Activated CD8-positive, alpha-beta memory T cell treated with anti-CD3 and anti-CD28 coated beads for 36 hours (primary cell): ENCODE measurements around the gene CDIP1. TPM values are rescaled to one million over a fixed set of nuclear protein-coding genes. Genes with fewer than 3 reads are reported as not detected.

Source experiments
- CTCF ChIA-PET: fragments of 350-600 bp; sonication (Branson Sonifier 250); formaldehyde crosslinking; loops from one replicate; lab custom pipeline; 2021; ENCODE audit warnings: antibody characterized with exemption; lab: Charles Lee
- POLR2A ChIA-PET: fragments of 350-600 bp; sonication (Branson Sonifier 250); formaldehyde crosslinking; loops from one replicate; lab custom pipeline; 2021; ENCODE audit warnings: antibody characterized with exemption; lab: Charles Lee
- total RNA-seq, 2 experiments: library from RNA; stranded (reverse); gene quantifications; one replicate each; pipeline ENCODE4 v1.2.3, GENCODE V29; 2021

The CDIP1 gene
- total RNA-seq, 2 experiments from 2014 or later: 38.7 to 39.3 TPM

DNA sequence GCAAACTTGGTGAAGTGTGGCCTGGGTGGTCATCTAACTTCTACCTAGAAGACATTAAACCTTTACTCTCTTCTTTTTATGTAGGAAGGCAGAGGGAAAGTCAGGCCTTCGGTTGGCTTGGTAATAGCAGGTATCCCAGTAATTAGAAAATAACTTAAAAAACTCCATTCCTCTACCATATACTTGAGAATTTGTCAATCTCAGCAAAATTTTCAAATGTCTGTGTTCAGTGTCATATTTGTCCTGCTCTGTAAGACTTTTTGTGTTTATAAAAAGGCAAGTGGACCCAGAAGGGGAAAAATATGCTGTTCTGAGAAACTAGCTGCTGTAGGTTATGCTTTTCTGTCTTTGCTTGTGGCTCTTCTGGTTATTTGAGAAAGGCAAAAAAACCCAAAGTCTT lies 56.6 kb downstream of the CDIP1 start:
- ChIA-PET CTCF (no interaction called here), POLR2A (interaction anchor here (0.7 kb wide), 1 partner anchor 17 kb away, joined by 4 read pairs; no protein-coding TSS in a partner anchor)

DNA sequence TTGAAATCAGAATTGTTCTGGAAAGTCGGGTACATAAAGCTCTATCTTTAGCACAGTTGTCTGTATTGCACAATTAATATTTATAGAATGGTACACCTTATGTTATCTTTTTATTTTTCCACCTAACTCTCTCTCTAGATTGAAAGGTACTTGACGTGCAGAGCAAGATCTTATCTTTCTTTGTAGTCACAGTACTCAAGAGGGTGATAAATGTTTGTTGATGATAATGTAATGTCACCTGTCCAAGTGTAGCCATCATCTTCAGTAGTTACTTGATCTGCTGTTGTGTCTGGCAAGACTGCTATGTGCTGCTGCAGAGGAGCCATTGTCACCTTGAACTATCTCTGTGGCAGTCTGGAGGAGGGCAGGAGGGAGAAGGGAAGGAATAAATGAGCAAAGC lies 57.0 kb downstream of the CDIP1 start:
- ChIA-PET CTCF (no interaction called here), POLR2A (interaction anchor here (0.7 kb wide), 1 partner anchor 16 kb away, joined by 4 read pairs; no protein-coding TSS in a partner anchor)

DNA sequence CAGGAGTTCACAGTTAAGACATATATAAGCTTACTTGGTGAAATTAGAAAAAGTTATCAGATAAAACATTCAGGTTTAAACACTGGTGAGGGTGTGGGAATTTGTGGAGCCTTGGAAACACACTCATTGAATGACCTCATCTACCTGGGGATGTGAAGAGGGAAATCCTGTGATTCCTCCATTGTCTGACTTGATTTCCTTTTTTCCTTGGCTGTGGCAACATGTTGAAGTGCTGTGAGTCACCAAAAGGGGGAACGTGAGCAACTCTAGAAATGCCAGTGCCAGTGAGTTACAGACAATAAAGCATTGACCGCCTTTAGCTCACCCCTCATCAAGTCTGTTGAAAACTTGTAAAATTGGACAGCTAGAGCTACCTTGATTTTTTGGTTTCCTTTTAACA lies 60.6 kb downstream of the CDIP1 start:
- ChIA-PET POLR2A (interaction anchor here (0.6 to 4.7 kb wide), 3 partner anchors 10 to 64 kb away, joined by 3 to 31 read pairs (median 11); no protein-coding TSS in a partner anchor), CTCF (interaction anchor here (0.6 to 5.3 kb wide), 6 partner anchors 10 to 146 kb away, joined by 3 to 36 read pairs (median 6); partner anchors contain the start of gene MGRN1)

DNA sequence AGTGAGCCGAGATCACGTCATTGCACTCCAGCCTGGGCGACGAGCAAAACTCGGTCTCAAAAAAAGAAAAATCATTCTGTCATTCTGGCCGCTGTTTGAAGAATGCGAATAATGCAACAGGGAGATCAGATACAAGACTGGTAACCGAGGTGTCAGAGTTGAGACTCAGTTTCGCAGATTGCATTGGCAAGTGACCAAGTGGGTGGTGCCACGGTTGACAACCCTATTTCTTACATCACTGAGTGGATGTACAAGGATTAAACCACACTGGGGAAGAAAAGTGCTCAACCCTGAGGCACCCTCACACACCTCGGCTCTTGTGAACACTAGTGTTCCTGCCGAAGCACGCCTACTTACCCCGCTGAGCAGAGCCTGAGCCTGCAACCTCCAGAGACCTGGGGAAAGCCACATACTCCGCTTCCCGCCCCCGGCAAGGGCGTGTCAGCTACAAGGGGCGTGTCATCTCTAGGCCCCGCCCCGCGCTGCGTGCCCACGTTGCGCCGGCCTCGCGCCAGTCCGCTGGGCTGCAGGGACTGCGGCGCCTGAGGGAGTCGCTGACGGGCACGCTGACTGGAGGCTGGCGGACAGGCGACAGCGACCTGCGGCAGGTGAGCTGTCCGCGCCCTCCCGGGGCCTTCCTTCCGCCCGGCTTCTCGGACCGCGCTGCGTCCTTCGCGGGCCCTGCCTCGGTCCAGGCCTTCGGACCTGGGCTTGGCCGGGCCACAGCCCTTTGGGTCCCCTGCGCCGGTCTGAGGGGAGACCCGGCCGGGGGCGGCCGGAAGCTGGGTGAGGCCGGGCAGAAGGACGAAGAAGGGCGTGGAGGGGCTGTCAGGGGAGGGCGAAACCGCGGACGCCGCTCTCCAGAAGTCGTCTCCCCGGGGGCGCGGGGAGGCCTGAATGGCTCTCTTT lies 62.4 kb downstream of the CDIP1 start, which contains the start of gene HMOX2:
HMOX2 (plus strand) TSS at position 519 of the 909 bp plus-strand sequence. CDS start 29,127 bp downstream, outside the sequence.
- ChIA-PET CTCF (interaction anchor here (0.7 to 5.3 kb wide), 12 partner anchors 10 to 148 kb away, joined by 3 to 36 read pairs (median 4); partner anchors contain the start of genes CORO7 and MGRN1), POLR2A (interaction anchor here (0.5 to 4.7 kb wide), 14 partner anchors 10 to 292 kb away, joined by 3 to 31 read pairs (median 4); partner anchors contain the start of genes CORO7 and TFAP4)

DNA sequence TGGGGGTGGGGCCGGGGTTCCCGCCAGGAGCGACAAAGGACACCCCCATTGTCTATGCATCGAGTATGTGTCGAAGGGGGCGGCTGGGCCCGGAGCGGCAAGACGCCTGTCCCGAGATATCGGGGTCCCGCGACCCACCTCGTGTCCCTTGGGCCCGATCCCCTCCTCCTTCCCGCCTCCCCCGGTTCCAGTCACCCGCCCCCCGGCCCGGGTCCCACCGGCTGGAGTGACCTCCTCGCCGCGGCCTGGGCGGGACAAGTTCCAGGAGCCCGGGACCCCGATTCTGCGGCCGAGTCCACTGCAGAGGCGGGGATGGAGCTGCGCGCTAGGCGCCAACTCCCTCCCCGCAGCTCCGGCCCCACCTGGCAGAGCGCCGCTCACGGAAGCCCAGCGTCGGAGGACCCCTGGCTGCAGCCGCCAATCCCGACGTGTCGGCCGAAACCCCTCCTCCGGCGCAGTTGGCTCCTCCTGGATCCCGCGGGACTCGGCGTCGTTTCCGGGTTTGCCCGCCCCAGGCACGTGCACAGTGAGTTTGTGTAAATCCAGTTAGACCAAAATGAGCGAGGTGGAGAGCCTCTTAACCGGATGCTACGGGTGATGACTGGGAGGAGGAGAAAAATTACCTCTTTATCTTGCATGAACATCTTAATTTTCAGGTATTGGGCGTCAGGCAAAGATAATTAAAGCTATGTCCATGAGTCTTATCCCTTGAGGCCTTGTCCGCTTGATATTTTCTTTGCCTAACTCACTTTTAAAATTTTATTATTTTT lies 64.2 kb downstream of the CDIP1 start, which contains the start of gene NMRAL1:
NMRAL1 (minus strand) TSS at position 434 of the 770 bp plus-strand sequence. CDS start 493 bp downstream, outside the sequence.
- POLR2A ChIA-PET: interaction anchor here (1.1 to 4.7 kb wide), 4 partner anchors 8 to 203 kb away, joined by 3 to 31 read pairs (median 3); partner anchors contain the start of gene CDIP1
- CTCF ChIA-PET: interaction anchor here (1.2 to 5.3 kb wide), 3 partner anchors 8 to 221 kb away, joined by 3 to 36 read pairs (median 17); no protein-coding TSS in a partner anchor

DNA sequence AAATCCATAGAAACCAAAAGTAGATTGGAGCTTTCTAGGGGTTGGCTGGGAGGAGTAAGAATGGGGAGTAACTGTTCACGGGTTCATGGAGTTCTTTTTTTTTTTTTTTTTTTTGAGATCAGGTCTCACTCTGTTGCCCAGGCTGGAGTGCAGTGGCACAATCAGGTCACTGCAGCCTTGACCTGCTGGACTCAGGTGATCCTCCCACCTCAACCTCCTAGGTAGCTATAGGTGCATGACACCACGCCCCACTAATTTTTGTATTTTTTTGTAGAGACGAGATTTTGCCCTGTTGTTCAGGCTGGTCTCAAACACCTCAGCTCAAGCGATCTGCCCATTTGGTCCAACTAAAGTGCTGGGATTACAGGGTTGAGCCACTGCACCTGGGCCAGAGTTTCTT lies 65.7 kb downstream of the CDIP1 start:
- CTCF ChIA-PET: interaction anchor here (0.7 kb wide), 2 partner anchors 57 to 77 kb away, joined by 3 to 4 read pairs; no protein-coding TSS in a partner anchor
- POLR2A ChIA-PET: interaction anchor here (0.6 kb wide), 1 partner anchor 296 kb away, joined by 3 read pairs; no protein-coding TSS in a partner anchor

DNA sequence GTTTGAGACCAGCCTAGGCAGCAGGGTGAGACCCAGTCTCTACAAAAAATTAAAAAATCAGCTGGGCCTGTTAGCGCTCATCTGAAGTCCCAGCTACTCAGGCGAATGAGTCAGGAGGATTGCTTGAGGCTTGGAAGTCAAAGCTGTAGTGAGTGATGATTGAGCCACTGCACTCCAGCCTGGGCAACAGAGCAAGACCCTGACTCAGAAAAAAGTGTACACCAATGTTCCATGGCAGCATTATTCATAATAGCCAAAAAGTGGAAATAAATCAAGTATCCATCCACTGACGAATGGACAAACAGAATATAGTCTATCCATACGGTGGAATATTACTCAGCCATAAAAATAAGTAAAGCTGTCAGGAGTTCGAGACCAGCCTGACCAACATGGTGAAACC lies 66.7 kb downstream of the CDIP1 start:
- ChIA-PET POLR2A (no interaction called here), CTCF (interaction anchor here (0.7 to 0.8 kb wide), 2 partner anchors 34 to 67 kb away, joined by 3 read pairs; no protein-coding TSS in a partner anchor)

DNA sequence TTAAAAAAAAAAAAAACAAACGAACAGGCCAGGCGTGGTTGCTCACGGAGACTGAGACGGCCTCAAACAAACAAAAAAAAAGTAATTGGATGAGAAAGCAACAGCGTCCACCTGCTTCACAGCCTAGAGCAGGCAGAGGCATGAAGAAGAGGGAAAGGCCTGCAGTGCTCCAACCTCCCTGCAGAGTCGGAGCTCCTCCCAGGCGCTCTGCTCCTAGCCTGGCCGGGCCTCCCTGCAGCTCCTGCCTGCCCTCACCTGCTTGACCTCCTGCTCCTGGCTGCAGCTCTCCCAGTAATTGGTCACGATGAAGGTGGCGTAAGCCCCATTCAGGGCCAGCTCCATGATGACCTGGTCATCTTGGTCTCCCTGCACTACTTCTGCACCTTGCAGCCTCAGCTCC lies 69.6 kb downstream of the CDIP1 start:
- CTCF ChIA-PET: no interaction called here
- POLR2A ChIA-PET: interaction anchor here (0.7 kb wide), 1 partner anchor 21 kb away, joined by 3 read pairs; no protein-coding TSS in a partner anchor

DNA sequence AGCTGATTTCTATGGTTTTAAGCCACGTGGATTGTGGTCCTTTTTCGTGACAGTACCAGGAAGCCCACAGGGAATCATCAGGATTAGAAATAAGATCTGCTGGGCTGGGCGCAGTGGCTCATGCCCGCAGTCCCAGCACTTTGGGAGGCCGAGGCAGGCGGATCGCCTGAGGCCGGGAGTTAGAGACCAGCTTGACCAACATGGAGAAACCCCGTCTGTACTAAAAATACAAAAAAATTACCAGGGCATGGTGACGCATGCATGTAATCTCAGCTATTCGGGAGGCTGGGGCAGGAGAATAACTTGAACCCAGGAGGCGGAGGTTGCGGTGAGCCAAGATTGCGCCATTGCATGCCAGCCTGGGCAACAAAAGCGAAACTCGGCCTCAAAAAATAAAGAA lies 70.7 kb downstream of the CDIP1 start:
- POLR2A ChIA-PET: interaction anchor here (0.6 to 3.0 kb wide), 2 partner anchors 8 to 34 kb away, joined by 3 to 31 read pairs; partner anchors contain the start of genes HMOX2 and NMRAL1
- CTCF ChIA-PET: no interaction called here

DNA sequence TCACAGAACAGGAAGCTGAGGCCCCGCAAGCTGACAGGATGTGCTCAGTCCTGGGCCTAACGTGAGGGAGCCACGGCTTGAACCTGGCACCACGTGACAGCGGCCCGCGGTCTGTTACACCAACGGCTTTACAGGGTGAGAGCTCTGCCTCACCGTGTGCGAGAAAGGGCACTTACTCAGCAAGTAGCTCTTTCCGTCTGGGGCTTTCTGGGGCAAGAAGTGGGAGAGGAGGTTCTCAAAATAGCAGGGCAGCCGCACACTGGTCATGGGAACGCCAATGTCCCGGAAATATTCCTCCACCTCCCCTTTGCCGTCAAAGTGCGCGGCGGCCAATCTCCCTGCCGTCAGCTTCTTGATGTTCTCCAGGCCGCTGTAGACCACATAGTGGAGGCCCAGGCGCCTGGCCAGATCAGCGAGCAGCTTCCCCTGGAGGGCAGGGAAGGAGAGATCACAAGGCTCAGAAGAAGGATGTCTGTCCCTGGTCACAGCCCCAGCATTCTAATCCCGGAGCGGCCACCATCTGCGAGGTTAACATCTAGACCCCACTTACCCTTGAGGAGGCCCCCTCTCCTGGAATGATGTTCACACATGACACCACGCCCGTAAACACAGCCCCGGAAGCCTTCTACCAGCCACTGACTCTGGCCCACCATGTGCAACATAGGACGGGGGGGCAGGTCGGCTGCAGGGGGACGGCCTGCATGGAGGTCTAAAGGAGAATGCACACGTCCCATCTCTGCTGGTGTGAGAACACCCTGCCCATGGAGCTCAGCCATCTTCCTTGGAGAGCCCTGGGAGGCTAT lies 72.4 kb downstream of the CDIP1 start:
- POLR2A ChIA-PET: interaction anchor here (0.6 to 3.0 kb wide), 8 partner anchors 10 to 200 kb away, joined by 3 to 31 read pairs (median 4); partner anchors contain the start of genes DNAJA3, HMOX2 and NMRAL1
- CTCF ChIA-PET: interaction anchor here (1.0 to 2.0 kb wide), 4 partner anchors 10 to 82 kb away, joined by 3 to 17 read pairs (median 4); partner anchors contain the start of genes HMOX2 and NMRAL1

DNA sequence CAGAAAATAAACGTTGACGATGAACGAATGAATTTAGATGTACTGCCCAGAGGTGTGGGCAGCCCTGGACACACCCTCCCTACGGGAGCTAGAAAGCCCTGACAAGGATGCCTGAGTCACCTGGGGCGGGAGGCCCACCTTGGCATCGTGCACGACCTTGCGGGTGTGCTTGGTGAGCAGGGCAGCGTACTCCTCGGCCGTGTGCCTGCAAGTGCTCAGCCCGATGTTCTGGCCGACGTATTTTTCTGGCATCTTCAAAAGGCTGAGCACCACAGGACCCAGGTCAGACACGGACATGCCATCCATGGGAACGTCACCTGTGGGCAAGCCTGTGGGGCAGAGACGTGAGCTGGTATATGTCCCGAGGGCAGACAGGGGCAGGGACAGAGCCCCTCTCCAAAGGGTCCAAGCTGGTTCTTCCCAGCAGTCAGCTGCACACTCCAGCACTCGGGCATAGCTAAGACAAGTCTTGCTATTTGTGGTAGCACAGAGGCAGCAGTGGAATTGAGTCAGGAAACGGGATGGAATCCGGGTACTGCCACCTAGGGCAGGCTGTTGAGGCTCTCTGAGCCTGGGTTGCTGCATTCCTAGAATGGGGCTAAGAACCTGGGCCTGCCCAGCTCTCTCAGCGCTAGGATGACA lies 74.9 kb downstream of the CDIP1 start:
- ChIA-PET POLR2A (no interaction called here), CTCF (interaction anchor here (0.7 to 1.3 kb wide), 4 partner anchors 13 to 43 kb away, joined by 3 to 4 read pairs (median 3); partner anchors contain the start of gene HMOX2)

DNA sequence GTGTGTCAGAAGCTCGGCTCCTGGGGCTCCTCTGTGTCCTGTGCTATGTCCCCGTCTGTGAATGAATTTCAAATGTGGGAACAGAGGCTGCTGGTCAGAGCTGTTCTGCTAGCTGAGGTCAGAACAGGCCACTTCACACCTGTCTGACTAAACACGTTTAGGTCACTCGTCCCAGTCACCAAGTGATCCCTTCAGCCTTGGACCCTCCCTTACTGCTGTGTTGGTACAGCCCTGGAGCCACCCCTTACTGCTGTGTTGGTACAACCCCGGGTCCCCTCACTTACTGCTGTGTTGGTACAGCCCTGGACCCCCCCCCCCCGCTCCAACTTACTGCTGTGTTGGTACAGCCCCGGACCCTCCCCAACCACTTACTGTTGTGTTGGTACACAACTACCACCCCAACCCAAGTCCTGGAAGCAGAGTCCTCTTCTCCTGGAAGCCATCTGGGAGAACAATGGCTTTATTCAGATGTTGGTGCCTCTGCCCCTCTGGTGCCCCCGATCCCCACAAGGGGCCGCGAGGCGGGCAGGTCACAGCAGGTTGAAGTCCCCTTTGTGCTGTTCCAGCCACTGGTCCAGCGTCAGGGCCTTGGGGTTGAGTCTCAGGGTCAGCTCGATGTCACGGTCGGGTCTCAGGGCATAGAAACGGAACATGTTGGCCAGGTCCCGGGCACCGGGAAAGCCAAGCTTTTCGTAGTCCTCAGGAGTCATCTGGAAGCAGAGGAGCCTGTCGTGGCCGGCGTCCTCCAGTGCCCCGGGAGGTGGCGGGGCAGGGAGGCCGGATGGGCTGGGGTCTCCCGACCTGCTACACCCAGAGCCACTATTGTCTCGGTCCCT lies 77.1 kb downstream of the CDIP1 start:
- POLR2A ChIA-PET: interaction anchor here (0.6 kb wide), 1 partner anchor 372 kb away, joined by 13 read pairs; no protein-coding TSS in a partner anchor
- CTCF ChIA-PET: no interaction called here

DNA sequence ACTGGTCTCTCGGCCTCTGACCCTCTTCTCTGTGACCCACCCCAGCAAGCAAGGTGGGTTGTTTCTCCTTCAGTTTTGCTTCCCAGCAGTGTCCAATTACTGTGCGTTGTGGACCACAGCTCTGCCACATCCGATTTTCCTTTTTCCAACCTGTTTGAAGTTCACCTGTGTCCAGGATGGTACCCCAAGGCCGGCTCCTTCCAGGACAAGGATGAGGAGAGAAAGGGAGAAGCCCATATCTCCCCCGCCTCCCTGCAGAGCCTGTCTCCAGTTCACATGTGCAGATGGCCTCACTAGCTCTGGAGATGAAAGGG lies 77.7 kb downstream of the CDIP1 start:
- ChIA-PET POLR2A (interaction anchor here (0.6 kb wide), 2 partner anchors 75 to 373 kb away, joined by 13 to 15 read pairs; no protein-coding TSS in a partner anchor), CTCF (no interaction called here)
